ENCODE measurements around the gene KCTD8.

GRCh38 chr4:44446191-44446590 lies 2.4 kb downstream of the KCTD8 start:
- no peak for TF ChIP-seq CTCF (IDR thresholded peaks at IDR 0.05)
- no peak for TF ChIP-seq ZFX (IDR thresholded peaks at IDR 0.05; ENCODE audit: borderline replicate concordance)
